Left forelimb (tissue), 1 donor: Measurements from ENCODE around the gene COL13A1.

Experiments used
- DNase-seq: peaks from one replicate; pipeline ENCODE4 v3.0.0-alpha.2; 2018; ENCODE audit warnings: low spot score

The COL13A1 gene

DNA sequence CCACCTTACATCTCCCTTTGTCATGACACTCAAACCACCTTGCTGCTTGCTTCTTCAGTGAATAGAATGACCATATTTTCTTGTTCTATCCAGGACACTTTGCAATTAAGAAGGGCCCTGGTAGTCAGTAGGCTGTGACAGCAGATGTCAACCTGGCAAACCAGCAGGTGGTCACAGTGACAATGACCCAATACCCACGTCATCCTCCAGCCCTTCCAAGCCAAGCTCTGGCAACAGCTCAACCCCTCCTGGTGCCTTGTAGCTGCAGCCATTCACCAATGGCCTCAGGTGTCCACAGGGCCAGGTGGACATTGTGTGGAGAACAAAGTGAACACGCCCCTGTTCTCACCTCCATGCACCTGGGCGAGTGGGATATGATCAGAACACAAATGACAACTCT is 163.4 kb downstream of the COL13A1 start:
- DNase-seq: no peak

DNA sequence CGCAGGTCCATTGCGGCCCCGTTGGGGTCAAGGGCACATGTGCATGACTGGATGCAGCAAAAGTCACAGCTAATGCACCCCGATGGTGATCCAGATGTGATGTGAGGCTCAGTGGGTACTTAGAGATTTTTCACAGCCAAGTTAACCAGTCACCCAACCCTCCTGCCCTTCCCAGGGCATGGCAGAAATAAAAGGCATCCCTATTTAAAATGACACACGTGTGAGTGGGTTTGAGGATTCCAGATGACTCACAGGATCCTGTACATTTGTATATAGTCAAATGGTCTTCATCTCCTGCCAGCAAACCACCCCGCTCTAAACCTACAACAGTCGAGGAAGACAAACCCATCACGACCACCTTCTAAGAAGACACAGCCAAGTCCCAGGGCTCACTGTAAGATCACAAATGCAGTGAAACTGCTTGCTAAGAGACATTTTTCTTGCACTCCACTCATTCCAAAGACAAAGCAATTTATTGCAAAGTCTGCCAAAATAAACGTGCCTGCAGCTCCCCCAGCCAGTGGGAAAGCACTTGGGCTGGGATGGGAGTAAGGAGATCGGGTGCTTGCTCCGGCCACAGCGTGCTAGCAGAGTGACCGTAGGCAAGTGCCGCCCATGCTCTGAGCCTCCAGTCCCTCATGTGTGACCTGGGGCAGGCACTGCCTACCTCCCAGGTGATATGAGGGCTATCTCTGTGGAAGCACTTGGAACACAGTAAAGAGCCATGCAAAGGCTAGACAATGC is 164.4 kb downstream of the COL13A1 start:
- peak; percentile 44 for DNase-seq

DNA sequence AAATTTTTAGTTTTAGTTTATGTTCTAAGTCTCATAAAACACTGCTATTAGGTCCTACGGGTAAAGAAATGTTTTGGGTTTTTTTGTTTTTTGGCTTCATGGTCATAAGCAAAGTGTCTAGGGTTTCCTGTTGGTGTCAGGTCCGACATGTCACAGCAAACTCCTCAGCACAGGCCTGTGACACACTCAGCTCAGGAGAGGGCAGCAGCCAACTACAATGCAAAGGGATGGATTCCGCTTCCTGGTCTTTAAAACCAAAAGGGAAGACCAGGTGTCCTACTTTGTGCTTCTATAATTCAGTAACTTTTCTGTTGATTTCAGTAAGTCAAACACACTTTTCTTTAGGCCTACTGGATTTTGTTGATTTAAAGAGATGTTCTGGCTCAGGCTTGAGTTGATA is 167.1 kb downstream of the COL13A1 start:
- no peak for DNase-seq

DNA sequence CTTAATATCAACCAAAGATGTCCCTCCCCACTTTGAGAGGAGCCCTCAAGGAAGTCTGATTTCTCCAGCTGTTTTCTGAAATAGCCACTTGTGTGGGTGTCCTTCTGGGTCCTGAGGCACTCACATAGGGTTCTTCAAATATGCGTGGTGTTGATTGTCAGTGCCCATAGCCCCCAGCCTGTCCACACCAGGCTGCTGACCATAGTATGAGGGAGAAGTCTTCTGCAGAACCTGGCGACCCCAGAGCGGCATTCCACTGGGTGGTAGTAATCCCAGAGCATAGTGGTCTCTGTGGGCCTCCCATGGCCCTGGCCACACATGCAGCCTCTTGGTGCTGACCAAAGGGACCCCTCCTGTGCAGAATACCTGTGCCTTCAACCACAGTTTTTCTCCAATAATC is 168.3 kb downstream of the COL13A1 start:
- DNase-seq: peak; percentile 53

DNA sequence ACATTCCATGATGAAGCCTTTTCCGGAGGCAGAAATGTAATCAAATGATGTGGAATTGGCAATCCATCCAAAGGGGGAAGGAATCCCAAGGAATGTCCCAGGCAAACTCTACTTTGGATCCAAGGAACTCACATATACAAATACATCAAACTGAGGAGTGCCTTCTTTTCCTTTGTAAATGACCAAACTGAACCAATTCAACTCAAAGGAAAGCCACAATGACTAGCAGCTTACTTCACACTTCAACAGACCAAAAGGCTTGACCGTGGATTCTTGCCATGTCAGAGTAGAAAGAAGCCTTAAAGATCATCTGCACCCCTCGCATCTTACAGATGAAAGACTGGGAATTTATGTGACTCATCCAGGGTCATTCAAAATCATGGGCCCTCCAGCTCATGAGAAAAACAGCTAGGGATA is 171.3 kb downstream of the COL13A1 start:
- no peak for DNase-seq

DNA sequence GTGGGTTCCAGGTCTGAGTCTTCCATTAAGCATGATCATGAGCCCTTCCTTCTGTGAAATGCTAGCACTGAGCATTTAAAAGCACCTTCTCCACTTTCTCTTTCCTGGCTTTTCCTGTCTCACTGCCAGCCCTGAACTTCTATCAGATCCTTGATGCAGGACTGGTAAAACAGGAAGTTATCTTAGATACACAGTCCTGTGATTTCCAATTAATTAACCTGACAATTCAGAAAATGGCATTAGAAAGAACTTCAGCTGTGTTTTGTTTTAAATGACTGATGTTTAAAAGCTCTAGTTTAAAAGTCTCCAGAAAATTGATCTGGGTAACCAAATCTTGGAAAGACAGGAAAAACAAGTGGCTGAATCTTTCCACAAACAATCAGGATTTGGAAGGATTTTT is 172.0 kb downstream of the COL13A1 start:
- no peak for DNase-seq

DNA sequence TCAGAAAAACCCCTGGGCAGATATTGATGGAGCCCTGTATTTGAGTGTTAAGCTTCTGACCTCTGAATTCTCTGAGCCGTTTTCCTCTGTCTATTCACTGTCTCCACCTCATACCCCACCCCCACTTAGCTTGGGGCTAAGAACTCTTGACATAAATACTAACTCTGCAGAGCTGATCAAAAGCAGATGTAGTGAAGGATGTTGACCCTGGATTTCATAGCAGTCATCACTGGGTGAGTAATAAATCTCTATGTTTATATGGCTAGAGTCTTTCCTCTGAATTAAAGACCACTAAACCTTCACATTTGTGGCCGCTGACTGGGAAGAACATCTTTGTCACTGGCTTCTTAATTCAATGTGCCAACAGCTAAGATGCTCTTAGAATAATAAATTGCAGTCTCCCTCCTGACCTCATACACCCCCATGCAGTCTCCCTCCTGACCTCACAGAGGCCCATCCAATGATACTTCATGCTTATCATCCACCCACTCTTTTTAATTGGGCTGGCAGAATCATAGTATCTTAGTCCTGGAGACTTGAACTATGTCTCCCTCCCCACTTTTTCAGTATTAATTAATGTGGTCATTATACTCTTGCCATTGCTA is 172.9 kb downstream of the COL13A1 start:
- DNase-seq: no peak

DNA sequence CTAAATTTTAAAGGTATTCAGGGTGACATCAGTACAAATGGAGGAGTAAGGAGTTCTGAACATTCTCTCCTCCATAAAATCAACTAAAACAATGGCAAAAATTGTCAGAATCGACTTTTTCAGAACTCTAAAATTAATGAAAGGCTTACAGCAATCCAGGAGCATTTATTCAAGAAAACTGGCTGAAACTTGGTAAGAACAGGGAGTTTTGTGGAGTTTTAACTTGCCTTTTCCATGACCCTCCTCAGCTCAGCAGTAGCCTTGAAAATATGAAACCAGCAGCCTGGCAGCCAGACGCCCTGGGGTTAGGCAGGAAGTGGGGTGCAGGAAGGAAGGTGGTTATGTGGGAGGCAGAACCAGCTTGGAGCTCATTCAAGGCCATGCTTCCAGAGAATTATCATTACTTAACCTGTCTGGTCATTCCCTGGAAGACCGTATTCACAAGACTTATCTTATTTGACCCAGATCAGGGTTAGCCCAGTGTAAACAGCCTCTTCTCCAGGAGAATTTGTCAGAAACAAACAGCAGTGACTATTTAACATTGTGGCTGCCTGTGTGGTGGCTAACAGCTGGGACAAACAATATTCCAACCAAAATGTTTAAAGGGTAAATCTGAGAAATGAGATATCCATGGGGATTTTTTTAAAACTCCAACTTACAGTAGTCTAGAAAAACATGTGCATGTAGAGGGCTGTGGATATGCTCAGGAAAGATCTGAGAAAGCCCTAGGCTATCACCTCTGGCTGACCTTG is 175.3 kb downstream of the COL13A1 start:
- no peak for DNase-seq

DNA sequence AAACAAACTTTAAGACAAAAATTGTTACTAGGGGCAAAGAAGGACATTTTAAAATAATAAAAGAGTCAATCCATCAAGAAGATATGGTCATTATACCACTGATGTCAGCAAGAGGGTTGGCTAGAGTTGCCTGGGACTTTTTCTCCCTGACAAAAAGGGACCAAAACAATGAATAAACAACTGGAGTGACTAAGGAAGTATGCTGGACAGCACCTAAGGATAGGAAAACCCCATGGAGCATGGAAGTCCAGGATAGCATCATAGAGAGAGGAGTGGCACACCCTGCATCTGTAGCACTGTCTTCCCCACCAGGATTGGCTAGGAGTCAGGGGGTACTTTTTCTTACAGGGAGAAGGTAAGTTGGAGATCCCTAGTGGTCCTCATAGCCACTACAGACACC is 177.5 kb downstream of the COL13A1 start:
- no peak for DNase-seq

DNA sequence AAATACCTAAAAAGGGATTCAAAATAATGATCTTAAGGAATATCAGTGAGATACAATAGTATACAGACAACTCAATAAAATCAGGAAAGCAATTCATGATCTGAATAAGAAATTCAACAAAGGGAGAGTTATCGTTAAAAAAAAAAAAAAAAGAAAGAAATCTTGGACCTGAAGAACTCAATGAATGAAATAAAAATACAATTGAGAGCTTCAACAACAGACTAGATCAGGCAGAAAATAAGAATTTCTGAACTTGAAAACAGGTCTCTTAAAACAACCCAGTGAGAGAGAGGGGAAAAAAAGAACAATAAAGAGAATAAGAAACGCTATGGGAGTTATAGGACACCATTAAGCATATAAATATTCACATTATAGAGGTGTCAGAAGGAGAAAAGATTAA is 179.0 kb downstream of the COL13A1 start:
- DNase-seq: no peak

DNA sequence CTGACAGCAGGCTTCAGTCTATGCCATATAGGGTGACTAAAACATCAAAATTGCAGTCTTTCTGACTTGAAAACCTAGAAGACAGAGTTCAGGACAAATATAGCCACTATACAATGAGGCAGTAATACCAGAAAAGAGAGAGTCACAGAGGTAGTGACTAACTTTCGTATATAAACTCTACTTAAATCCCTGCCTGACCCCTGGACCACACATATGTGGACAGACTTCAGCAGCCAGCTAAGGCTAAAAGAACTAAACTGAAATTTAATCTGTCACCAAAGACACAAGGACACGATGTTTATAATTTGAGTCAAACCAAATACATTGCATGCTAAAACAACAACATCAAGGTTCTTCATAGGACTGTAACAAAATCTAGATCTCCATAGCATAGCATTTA is 186.4 kb downstream of the COL13A1 start:
- no peak for DNase-seq

DNA sequence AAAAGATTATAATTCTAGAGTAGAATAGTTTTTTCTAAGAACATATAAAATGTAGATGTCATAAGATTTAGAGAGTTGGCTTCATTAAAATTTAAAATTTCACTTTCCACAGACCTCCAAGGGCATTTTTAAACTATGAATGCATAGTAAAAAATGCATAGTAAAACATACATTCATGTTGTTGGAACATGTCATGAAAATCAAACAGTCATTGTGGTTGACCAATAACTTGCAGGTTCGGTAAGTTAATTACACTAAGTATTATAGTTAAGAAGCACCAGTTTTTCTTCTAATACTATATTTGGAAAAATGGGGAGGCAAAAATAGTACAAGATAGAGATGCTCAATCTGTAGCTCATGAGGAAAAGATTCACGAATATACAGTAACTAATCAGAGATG is 189.4 kb downstream of the COL13A1 start:
- DNase-seq: no peak

DNA sequence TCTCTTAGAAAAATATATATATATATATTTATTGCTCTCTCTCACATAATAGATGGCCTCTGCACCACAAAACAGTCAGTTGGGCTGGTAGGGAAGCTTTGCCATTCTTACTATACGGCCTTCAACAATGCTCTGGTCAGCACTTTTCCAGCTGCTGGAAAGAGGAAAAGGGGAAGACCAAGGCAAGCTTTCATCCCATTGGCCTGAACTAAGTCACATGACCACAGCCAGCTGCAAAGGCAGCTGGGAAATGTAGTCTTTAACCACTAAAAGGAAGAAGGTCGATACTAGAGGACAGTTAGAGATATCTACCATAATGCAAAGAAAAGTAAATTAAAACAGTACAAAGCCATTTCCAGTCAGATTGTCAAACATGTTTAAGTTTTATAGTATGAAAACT is 192.6 kb downstream of the COL13A1 start:
- DNase-seq: no peak

DNA sequence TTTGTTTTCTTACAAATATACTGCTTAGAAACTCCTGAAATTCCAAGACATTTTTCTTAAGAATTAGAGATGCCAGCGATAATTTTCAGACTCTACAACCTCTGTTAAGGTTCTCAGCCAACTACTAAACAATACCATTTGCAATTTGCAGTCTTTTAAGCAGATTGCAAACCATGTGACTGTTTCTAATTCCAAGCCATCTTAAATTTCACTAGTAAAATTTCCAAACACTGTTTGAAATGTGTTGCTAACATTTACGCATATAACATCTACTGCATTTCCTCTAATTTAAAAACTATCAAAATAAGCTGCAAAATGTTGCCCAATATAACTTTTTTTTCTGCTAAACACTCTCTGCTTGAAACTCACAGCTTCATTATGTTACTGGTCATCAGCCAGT is 194.9 kb downstream of the COL13A1 start:
- no peak for DNase-seq

DNA sequence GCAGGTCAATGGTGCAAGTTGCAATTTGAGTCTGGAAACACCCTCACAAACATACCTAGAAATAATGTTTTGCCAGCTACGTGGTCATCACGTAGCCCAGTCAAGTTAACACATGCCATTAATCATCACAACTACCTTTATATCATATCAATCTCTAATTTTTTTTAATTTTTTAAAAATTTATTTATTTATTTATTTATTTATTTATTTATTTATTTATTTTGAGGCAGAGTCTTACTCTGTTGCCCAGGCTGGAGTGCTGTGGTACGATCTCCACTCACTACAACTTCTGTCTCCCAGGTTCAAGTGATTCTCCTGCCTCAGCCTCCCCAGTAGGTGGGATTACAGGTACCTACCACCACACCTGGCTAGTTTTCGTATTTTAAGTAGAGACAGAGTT is 198.6 kb downstream of the COL13A1 start:
- DNase-seq: no peak

DNA sequence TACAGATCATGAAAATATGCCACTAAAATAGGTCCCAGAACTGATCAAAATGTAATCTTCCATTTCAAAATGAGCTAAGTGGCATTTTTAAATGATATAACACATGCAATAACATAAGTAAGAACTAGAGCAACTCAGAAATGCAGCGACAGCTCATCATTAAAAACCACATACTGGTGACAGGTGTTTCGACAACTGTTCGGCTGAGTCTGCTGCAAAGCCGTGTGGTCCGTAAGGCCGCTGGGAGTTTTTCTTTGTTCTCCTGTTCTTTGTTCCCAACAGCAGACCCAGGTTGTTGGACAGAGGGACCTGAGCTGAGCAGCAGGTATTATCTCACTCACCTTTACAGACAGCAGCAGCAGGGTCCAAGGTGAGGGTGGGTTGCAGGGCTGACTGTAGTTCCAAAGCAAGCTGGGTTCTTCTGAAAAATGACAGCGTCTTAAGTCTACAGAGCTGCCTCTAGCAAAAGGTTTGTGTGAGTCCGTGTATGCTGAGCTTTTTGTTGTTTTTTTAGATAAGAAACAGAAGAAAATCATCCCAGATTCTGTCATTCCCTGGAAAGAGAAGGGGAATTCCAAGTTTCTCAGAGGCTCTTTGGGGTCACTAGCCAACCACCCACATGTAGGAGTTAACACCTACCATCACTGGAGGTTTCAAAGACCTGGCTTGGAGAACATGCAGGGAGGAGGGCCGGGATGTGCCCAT is 205.6 kb downstream of the COL13A1 start:
- DNase-seq: no peak
